GM18907 (cell line): ENCODE data around the gene RAB31.
"Not testable (repeated sequence)": the region's sequence is repeated elsewhere in the genome, so short reads cannot be mapped to it uniquely, and the experiment has no call there.

ENCODE experiments used
- ATAC-seq: cut with Tn5 transposase; IDR thresholded peaks from one replicate; pipeline ENCODE4 v1.9.1; 2021; ENCODE audit warnings: mild to moderate bottlenecking, moderate library complexity; ENCODE audit not compliant: unreplicated experiment

The RAB31 gene

GRCh38 chr18:9835113-9835755 lies 127.1 kb downstream of the RAB31 start:
- no peak for ATAC-seq

- no peak for ATAC-seq
Measured at GRCh38 chr18:9835825-9836224, 127.7 kb downstream of the RAB31 start.

- ATAC-seq: no peak
Measured at GRCh38 chr18:9838144-9838877, 130.2 kb downstream of the RAB31 start.

- no peak for ATAC-seq
Measured at GRCh38 chr18:9839211-9839610, 131.1 kb downstream of the RAB31 start.

- ATAC-seq: no peak
Measured at GRCh38 chr18:9839853-9840252, 131.8 kb downstream of the RAB31 start.

- no peak for ATAC-seq
Measured at GRCh38 chr18:9841752-9842151, 133.7 kb downstream of the RAB31 start.

- no peak for ATAC-seq
Measured at GRCh38 chr18:9842448-9842847, 134.3 kb downstream of the RAB31 start.

GRCh38 chr18:9845256-9845655 lies 137.2 kb downstream of the RAB31 start:
- ATAC-seq: no peak

- no peak for ATAC-seq
Measured at GRCh38 chr18:9846162-9846925, 138.2 kb downstream of the RAB31 start.

- no peak for ATAC-seq
Measured at GRCh38 chr18:9848170-9848879, 140.2 kb downstream of the RAB31 start.

GRCh38 chr18:9849407-9850283 lies 141.5 kb downstream of the RAB31 start:
- no peak for ATAC-seq

- ATAC-seq: no peak
Measured at GRCh38 chr18:9850309-9850708, 142.2 kb downstream of the RAB31 start.

GRCh38 chr18:9851511-9851910 lies 143.4 kb downstream of the RAB31 start:
- no peak for ATAC-seq

GRCh38 chr18:9852266-9853081 lies 144.4 kb downstream of the RAB31 start:
- no peak for ATAC-seq

- no peak for ATAC-seq
Measured at GRCh38 chr18:9854801-9855676, 146.9 kb downstream of the RAB31 start.

- ATAC-seq: no peak
Measured at GRCh38 chr18:9855681-9856080, 147.6 kb downstream of the RAB31 start.

- no peak for ATAC-seq
Measured at GRCh38 chr18:9856092-9856491, 148.0 kb downstream of the RAB31 start.

- ATAC-seq: not testable (repeated sequence)
Measured at GRCh38 chr18:9857479-9857998, 149.4 kb downstream of the RAB31 start.
